Body of pancreas (tissue), 4 donors: ENCODE data around the gene TTC28. TPM values are rescaled to one million over a fixed set of nuclear protein-coding genes. Genes with fewer than 3 reads are reported as not detected.

Source experiments
- ATAC-seq: fragments of 150-250 bp; one replicate; pipeline ENCODE4 v1.9.1; 2016
- DNase-seq, 4 donors: peaks; one replicate each; pipeline ENCODE4 v3.0.0-alpha.2; 2019
- H3K27ac ChIP-seq, 4 donors: fragments of 200-600 bp; sonication (generic); 1 replicate in 3 of 4; 2 replicates in 1 of 4; pipeline versions ENCODE4 v1.5.1 to v1.6.1; 2016 to 2019; ENCODE audit warnings: mild to moderate bottlenecking in 1 of 4, mixed read lengths in 1 of 4, moderate library complexity in 1 of 4
- H3K27me3 ChIP-seq, 2 donors: fragments of 200-600 bp; sonication (generic); one replicate each; pipeline ENCODE4 v1.6.0; 2016; ENCODE audit warnings: mild to moderate bottlenecking in 1 of 2
- H3K36me3 ChIP-seq, 2 donors: fragments of 200-600 bp; sonication (generic); replicated peaks in 1 of 2; 2 replicates each; pipeline ENCODE4 v1.5.1; 2016; ENCODE audit warnings: low read depth in 2 of 2; ENCODE audit not compliant: insufficient read depth in 1 of 2
- H3K4me1 ChIP-seq: fragments of 200-600 bp; sonication (generic); one replicate; pipeline ENCODE4 v1.6.0; 2016
- H3K4me3 ChIP-seq, 2 donors: fragments of 200-600 bp; sonication (generic); 1 replicate in 1 of 2; 2 replicates in 1 of 2; pipeline ENCODE4 v1.5.1; 2016 to 2019
- H3K9me3 ChIP-seq, 3 donors: fragments of 200-600 bp; sonication (generic); 1 replicate in 2 of 3; 2 replicates in 1 of 3; pipeline ENCODE4 v1.5.1; 2016
- CTCF ChIP-seq, 7 experiments: fragments of 450-650 bp in 4 of 7; fragments of 200-600 bp in 3 of 7; sonication (generic) in 3 of 7; IDR thresholded peaks; one replicate each; pipeline ENCODE4 v1.5.1; 2016 to 2019; ENCODE audit warnings: antibody characterized with exemption in 7 of 7
- POLR2A ChIP-seq, 3 donors: fragments of 450-650 bp; IDR thresholded peaks; one replicate each; pipeline ENCODE4 v1.6.1; 2016; ENCODE audit warnings: antibody characterized with exemption in 3 of 3, mild to moderate bottlenecking in 2 of 3
- WGBS, 2 donors: methylation state at CpG; one replicate each; pipeline ENCODE4 v1.1.5; 2017; 5-methylcytosine and 5-hydroxymethylcytosine counted together
- intact Hi-C: fragments of 100-400 bp; cut with DNase I; formaldehyde crosslinking; loops from one replicate; pipeline ENCODE4 v1.15.1; 2023
- total RNA-seq, 2 donors: library from RNA; depleted of rRNA; stranded (reverse); fragments of >200 nt; gene quantifications; one replicate each; pipeline ENCODE4 v1.1.0, GENCODE V29; 2016

Gene TTC28
- total RNA-seq, 2 donors from 2014 or later = 21.0 to 87.3 TPM

GRCh38 chr22:28017558-28017820, 662.2 kb downstream of the TTC28 start:
- Histone ChIP-seq H3K27me3 (no peaks in the 10 kb centered on the region), H3K4me1 (no peaks in the 10 kb centered on the region), H3K4me3 (no peak overlapping the region), H3K27ac (no peak overlapping the region), H3K36me3 (no peaks in the 10 kb centered on the region), H3K9me3 (no peaks in the 10 kb centered on the region)
- TF ChIP-seq POLR2A (IDR thresholded peaks at IDR 0.05) (no peak), CTCF (IDR thresholded peaks at IDR 0.05) (no peak)
- WGBS, 2 donors = 94 to 95% methylated on average over 2 of the region's 2 CpGs
- DNase-seq = no peak
- no peak for ATAC-seq
- intact Hi-C loops = no loop called here

GRCh38 chr22:28016781-28017557, 662.7 kb downstream of the TTC28 start:
- intact Hi-C loops = no loop called here
- TF ChIP-seq POLR2A (IDR thresholded peaks at IDR 0.05) (no peak), CTCF (IDR thresholded peaks at IDR 0.05) (no peak)
- Histone ChIP-seq H3K4me1 (no peaks in the 10 kb centered on the region), H3K36me3 (no peaks in the 10 kb centered on the region), H3K4me3 (no peak overlapping the region), H3K27me3 (no peaks in the 10 kb centered on the region), H3K9me3 (no peaks in the 10 kb centered on the region), H3K27ac (no peak overlapping the region)
- ATAC-seq (no peak), DNase-seq (peak in 3 of 4 donors; percentile 5 to 11 (median 5))
- 93 to 95% methylated on average over 12 of the region's 12 CpGs for WGBS, 2 donors

DNA sequence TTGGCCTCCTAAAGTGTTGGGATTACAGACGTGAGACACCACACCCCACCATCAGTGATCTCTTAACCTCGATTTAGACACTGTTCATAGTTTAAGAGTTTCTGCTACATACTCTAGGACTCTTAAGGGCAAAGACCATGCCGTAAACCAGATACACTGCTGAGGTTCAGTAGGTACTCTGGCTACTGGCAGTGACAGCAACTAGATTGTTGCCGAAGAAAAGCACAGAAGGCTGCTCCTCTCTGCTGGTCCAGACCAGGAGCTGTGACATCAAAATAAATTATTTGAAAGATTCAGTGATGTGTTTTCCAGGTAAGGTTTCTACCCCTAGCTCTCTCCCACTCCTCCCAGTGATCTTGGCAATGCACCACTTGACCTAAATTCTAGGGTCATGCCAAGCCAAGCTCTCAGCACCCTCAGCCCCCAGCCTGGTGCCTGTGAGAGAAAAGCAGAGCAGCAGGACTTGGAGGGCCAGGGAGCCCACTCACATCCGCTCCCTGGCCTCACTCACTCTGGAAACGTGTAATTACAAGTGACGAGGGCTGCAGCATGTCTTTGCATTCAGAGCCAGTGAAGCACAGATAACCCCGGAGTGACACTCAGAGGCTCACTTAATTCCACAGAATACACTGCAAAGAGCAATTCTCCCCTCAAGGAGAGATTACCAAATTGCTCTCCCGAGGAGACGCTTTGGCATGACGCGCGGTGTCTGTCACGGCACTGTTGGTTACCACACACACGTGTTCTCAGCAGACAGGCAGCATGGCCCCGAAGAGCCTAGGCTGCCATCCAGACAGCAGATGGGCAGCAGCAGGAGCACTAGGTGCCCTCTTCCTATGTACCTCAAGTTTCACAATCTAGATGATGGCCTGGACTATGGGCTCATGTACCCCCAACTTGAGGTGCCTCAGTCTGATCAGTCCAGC, 663.7 kb downstream of the TTC28 start:
- ATAC-seq = no peak

DNA sequence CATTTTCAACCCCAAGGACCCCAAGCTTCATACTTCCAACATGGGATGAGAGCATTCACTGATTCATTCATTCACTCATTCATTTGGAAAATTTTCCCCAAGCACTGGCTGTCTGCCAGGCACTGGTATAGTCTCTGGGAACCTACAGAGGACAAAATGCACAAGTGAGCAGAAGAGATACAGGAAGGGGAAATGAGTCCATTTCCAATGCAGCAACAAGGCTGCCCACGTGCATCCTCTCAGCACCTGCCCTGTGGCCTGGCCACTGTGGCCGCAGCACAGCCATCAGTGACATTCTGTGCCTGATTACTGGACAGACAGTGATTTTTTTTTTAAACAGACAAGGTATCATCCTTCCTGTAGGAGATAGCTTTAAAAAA, 664.6 kb downstream of the TTC28 start:
- WGBS, 2 donors = 75 to 82% methylated on average over 2 of the region's 2 CpGs
- H3K27me3 ChIP-seq = no peaks in the 10 kb centered on the region
- no peaks in the 10 kb centered on the region for H3K36me3 ChIP-seq
- H3K4me3 ChIP-seq = no peak overlapping the region
- no peak for ATAC-seq
- TF ChIP-seq POLR2A (IDR thresholded peaks at IDR 0.05) (no peak), CTCF (IDR thresholded peaks at IDR 0.05) (no peak)
- H3K27ac ChIP-seq = no peak overlapping the region
- no peaks in the 10 kb centered on the region for H3K4me1 ChIP-seq
- peak in 2 of 4 donors; percentile 7 to 11 for DNase-seq
- no peaks in the 10 kb centered on the region for H3K9me3 ChIP-seq
- intact Hi-C loops = no loop called here

More for the DNA sequence above, 663.7 kb downstream of the TTC28 start:
- 85 to 89% methylated on average over 16 of the region's 16 CpGs for WGBS, 2 donors
- Histone ChIP-seq H3K9me3 (no peaks in the 10 kb centered on the region), H3K27me3 (no peaks in the 10 kb centered on the region), H3K4me1 (no peaks in the 10 kb centered on the region), H3K36me3 (no peaks in the 10 kb centered on the region), H3K27ac (no peak overlapping the region), H3K4me3 (no peak overlapping the region)
- peak in 2 of 4 donors; percentile 4 to 5 for DNase-seq
- TF ChIP-seq CTCF (IDR thresholded peaks at IDR 0.05) = no peak
- intact Hi-C loops = no loop called here
